ENCODE measurements around the gene YBEY. TPM values are rescaled to one million over a fixed set of nuclear protein-coding genes. Genes with fewer than 3 reads are reported as not detected.
"Not testable (repeated sequence)": the region's sequence is repeated elsewhere in the genome, so short reads cannot be mapped to it uniquely, and the experiment has no call there.

Gene YBEY
- total RNA-seq, 4 donors from 2014 or later: 4.8 to 33.5 (median 9.1) TPM; not detected in 1

- H3K9me3 ChIP-seq: no peaks in the 10 kb centered on the region
- H3K4me3 ChIP-seq: no peak overlapping the region
- intact Hi-C loops (cut with DNase I; ENCODE audit: low total_unique reads) (loop anchor here (2.0 kb wide), 1 partner anchor 60 kb away; no protein-coding TSS in a partner anchor), in situ Hi-C loops (cut with MboI; ENCODE audit: low pct_ligation_motif_present in 1 of 4, low pct_unique_long_range_greater_than_20kb in 1 of 4, low sequenced_read_pairs in 3 of 4) (no loop called here)
- TF ChIP-seq POLR2A (IDR thresholded peaks at IDR 0.05) (no peak), EP300 (IDR thresholded peaks at IDR 0.05; ENCODE audit: low read depth) (no peak), POLR2AphosphoS5 (IDR thresholded peaks at IDR 0.05) (no peak)
- TF ChIP-seq, protein P1, sequence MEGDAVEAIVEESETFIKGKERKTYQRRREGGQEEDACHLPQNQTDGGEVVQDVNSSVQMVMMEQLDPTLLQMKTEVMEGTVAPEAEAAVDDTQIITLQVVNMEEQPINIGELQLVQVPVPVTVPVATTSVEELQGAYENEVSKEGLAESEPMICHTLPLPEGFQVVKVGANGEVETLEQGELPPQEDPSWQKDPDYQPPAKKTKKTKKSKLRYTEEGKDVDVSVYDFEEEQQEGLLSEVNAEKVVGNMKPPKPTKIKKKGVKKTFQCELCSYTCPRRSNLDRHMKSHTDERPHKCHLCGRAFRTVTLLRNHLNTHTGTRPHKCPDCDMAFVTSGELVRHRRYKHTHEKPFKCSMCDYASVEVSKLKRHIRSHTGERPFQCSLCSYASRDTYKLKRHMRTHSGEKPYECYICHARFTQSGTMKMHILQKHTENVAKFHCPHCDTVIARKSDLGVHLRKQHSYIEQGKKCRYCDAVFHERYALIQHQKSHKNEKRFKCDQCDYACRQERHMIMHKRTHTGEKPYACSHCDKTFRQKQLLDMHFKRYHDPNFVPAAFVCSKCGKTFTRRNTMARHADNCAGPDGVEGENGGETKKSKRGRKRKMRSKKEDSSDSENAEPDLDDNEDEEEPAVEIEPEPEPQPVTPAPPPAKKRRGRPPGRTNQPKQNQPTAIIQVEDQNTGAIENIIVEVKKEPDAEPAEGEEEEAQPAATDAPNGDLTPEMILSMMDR (IDR thresholded peaks at IDR 0.05): no peak
- no peak for DNase-seq
- 88 to 100% methylated on average over 5 of the region's 5 CpGs for WGBS, 2 donors (ENCODE audit: low coverage in 1 of 2)
- no peaks in the 10 kb centered on the region for H3K4me1 ChIP-seq
- H3K27ac ChIP-seq: no peak overlapping the region
- no peaks in the 10 kb centered on the region for H3K36me3 ChIP-seq
- H3K27me3 ChIP-seq: no peaks in the 10 kb centered on the region
Measured at GRCh38 chr21:46304437-46304836, 18.3 kb downstream of the YBEY start.

- H3K4me1 ChIP-seq: no peaks in the 10 kb centered on the region
- in situ Hi-C loops (cut with MboI; ENCODE audit: low pct_ligation_motif_present in 1 of 4, low pct_unique_long_range_greater_than_20kb in 1 of 4, low sequenced_read_pairs in 3 of 4) (no loop called here), intact Hi-C loops (cut with DNase I; ENCODE audit: low total_unique reads) (loop anchor here (2.0 kb wide), 1 partner anchor 60 kb away; no protein-coding TSS in a partner anchor)
- no peak overlapping the region for H3K27ac ChIP-seq
- no peaks in the 10 kb centered on the region for H3K27me3 ChIP-seq
- TF ChIP-seq POLR2AphosphoS5 (IDR thresholded peaks at IDR 0.05) (no peak), POLR2A (IDR thresholded peaks at IDR 0.05) (no peak), EP300 (IDR thresholded peaks at IDR 0.05; ENCODE audit: low read depth) (no peak)
- TF ChIP-seq, protein P1 (IDR thresholded peaks at IDR 0.05): no peak
- DNase-seq: no peak
- 96% methylated on average over 11 of the region's 11 CpGs for WGBS, 2 donors (ENCODE audit: low coverage in 1 of 2)
- H3K36me3 ChIP-seq: no peaks in the 10 kb centered on the region
- no peaks in the 10 kb centered on the region for H3K9me3 ChIP-seq
- no peak overlapping the region for H3K4me3 ChIP-seq
Measured at GRCh38 chr21:46304955-46305354, 18.8 kb downstream of the YBEY start.

DNA sequence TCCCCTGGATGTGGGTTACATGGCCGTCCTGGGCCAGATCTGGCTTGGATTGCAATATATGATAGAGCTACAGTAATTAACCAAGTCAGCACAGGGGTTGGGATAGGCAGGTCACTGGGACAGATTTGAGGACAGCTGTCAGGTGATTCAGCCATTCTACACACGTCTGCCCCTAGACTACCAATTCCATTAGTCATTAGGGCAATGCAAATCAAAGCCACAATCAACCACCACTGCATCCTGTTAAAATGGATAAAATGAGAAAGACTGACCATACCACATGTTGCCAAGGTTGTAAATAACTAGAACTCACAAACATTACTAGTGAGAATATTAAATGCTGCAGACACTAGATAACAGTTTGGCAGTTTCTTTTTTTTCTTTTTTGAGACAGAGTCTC is 21.5 kb downstream of the YBEY start:
- DNase-seq: no peak
- H3K36me3 ChIP-seq: no peaks in the 10 kb centered on the region
- H3K4me3 ChIP-seq: no peak overlapping the region
- H3K27ac ChIP-seq: no peak overlapping the region
- 62 to 80% methylated on average over 1 to 2 of the region's 2 CpGs for WGBS, 2 donors (ENCODE audit: low coverage in 1 of 2)
- intact Hi-C loops (cut with DNase I; ENCODE audit: low total_unique reads): no loop called here
- no peaks in the 10 kb centered on the region for H3K27me3 ChIP-seq
- no peaks in the 10 kb centered on the region for H3K4me1 ChIP-seq
- in situ Hi-C loops (cut with MboI; ENCODE audit: low pct_ligation_motif_present in 1 of 4, low pct_unique_long_range_greater_than_20kb in 1 of 4, low sequenced_read_pairs in 3 of 4): no loop called here
- no peak for TF ChIP-seq POLR2AphosphoS5 (IDR thresholded peaks at IDR 0.05)
- TF ChIP-seq POLR2A (IDR thresholded peaks at IDR 0.05): no peak
- no peak for TF ChIP-seq EP300 (IDR thresholded peaks at IDR 0.05; ENCODE audit: low read depth)
- no peaks in the 10 kb centered on the region for H3K9me3 ChIP-seq

GRCh38 chr21:46308431-46308830 is 22.3 kb downstream of the YBEY start:
- no peak overlapping the region for H3K4me3 ChIP-seq
- H3K27me3 ChIP-seq: no peaks in the 10 kb centered on the region
- no peak for DNase-seq
- in situ Hi-C loops (cut with MboI; ENCODE audit: low pct_ligation_motif_present in 1 of 4, low pct_unique_long_range_greater_than_20kb in 1 of 4, low sequenced_read_pairs in 3 of 4) (no loop called here), intact Hi-C loops (cut with DNase I; ENCODE audit: low total_unique reads) (no loop called here)
- H3K4me1 ChIP-seq: no peaks in the 10 kb centered on the region
- WGBS, 2 donors (ENCODE audit: low coverage in 1 of 2): 96% methylated on average over 2 of the region's 2 CpGs; no CpG with 5 or more reads in 1 of the 2 donors
- H3K9me3 ChIP-seq: no peaks in the 10 kb centered on the region
- H3K36me3 ChIP-seq: no peaks in the 10 kb centered on the region
- H3K27ac ChIP-seq: no peak overlapping the region
- TF ChIP-seq, protein P1 (IDR thresholded peaks at IDR 0.05): no peak
- TF ChIP-seq POLR2AphosphoS5 (IDR thresholded peaks at IDR 0.05) (no peak), EP300 (IDR thresholded peaks at IDR 0.05; ENCODE audit: low read depth) (no peak), POLR2A (IDR thresholded peaks at IDR 0.05) (no peak)

- DNase-seq; intact Hi-C loops (cut with DNase I; ENCODE audit: low total_unique reads); in situ Hi-C loops (cut with MboI; ENCODE audit: low pct_ligation_motif_present in 1 of 4, low pct_unique_long_range_greater_than_20kb in 1 of 4, low sequenced_read_pairs in 3 of 4); H3K27me3 ChIP-seq; H3K4me1 ChIP-seq; H3K4me3 ChIP-seq; H3K27ac ChIP-seq; H3K36me3 ChIP-seq; H3K9me3 ChIP-seq: not testable (repeated sequence)
- WGBS, 2 donors (ENCODE audit: low coverage in 1 of 2): 96% methylated on average over 8 of the region's 8 CpGs; no CpG with 5 or more reads in 1 of the 2 donors
Measured at GRCh38 chr21:46310260-46310659, 24.1 kb downstream of the YBEY start.

All from transverse colon (tissue), 4 donors.